ENCODE results near the gene AIF1L. TPM values are rescaled to one million over a fixed set of nuclear protein-coding genes. Genes with fewer than 3 reads are reported as not detected.

AIF1L gene
- total and polyA plus RNA-seq, 2 of the 4 experiments (the other 2 are of a cell fraction): 0.18 to 0.19 TPM

DNA sequence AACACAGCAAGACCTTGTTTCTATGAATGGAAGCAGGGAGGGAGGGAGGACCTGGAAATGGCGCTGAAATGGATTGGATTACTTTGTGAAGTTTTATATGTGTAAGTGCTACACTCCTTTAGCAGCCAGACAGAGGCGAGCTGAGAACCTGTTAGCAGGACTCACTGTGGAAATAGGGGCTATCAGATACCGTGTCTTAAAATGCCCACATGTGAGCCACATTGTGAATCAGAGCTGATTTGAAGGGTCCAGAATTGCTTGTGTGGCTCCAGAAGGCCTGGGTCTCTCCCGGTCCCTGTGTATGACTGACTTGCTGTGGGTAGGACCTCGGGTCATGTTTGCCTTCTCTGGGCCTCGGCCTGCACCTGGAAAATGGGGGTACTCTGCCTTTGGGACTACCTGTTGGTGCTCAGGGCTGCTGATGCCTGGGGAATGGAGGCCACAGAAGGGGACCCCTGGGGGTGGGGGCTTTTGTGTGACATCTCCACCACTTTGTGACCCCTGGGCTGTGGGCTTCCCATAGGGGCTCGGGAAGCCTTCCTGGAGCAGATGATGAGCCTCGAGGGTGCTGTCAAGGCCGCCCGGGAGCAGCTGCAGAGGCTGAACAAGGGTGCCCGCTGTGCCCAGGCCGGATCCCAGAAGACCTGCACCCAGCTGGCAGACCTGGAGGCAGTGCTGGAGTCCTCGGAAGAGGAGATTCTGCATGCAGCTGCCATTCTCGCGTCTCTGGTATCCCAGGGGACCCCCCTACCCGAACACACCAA lies 24.0 kb upstream of the AIF1L start:
- CTCF ChIA-PET: no interaction called here
- no peak for TF ChIP-seq CTCF (conservative IDR thresholded peaks at IDR 0.05; ENCODE audit: low read depth, low read length)
- TF ChIP-seq NFE2L2 (IDR thresholded peaks at IDR 0.05; ENCODE audit: low read depth, low read length): no peak
- TF ChIP-seq, protein P1, sequence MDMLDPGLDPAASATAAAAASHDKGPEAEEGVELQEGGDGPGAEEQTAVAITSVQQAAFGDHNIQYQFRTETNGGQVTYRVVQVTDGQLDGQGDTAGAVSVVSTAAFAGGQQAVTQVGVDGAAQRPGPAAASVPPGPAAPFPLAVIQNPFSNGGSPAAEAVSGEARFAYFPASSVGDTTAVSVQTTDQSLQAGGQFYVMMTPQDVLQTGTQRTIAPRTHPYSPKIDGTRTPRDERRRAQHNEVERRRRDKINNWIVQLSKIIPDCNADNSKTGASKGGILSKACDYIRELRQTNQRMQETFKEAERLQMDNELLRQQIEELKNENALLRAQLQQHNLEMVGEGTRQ (IDR thresholded peaks at IDR 0.05; ENCODE audit: low read depth, low read length): no peak
- no peak for TF ChIP-seq CHD1 (IDR thresholded peaks at IDR 0.05; ENCODE audit: low read depth, low read length)
- TF ChIP-seq SMC3 (IDR thresholded peaks at IDR 0.05; ENCODE audit: low read depth, low read length): no peak
- TF ChIP-seq CEBPB (IDR thresholded peaks at IDR 0.05; ENCODE audit: low read depth, low read length): no peak
- no peak for TF ChIP-seq RAD21 (IDR thresholded peaks at IDR 0.05; ENCODE audit: low read length)
- TF ChIP-seq MAZ (IDR thresholded peaks at IDR 0.05; ENCODE audit: borderline replicate concordance, low read depth, low read length): no peak
- TF ChIP-seq RFX5 (IDR thresholded peaks at IDR 0.05; ENCODE audit: low read depth, low read length): no peak
- TF ChIP-seq FOS (IDR thresholded peaks at IDR 0.05; ENCODE audit: low read depth, low read length): no peak
- TF ChIP-seq POLR2A (IDR thresholded peaks at IDR 0.05; ENCODE audit: low read depth, low read length): no peak
- no peak for TF ChIP-seq MAFK (IDR thresholded peaks at IDR 0.05; ENCODE audit: low read depth, low read length)
- no peak for TF ChIP-seq MXI1 (IDR thresholded peaks at IDR 0.05; ENCODE audit: borderline replicate concordance, low read depth, low read length)
- no peak for TF ChIP-seq RCOR1 (IDR thresholded peaks at IDR 0.05; ENCODE audit: insufficient replicate concordance, low read length)
- no peak for TF ChIP-seq BHLHE40 (IDR thresholded peaks at IDR 0.05; ENCODE audit: low read depth, low read length)
- TF ChIP-seq, protein P2, sequence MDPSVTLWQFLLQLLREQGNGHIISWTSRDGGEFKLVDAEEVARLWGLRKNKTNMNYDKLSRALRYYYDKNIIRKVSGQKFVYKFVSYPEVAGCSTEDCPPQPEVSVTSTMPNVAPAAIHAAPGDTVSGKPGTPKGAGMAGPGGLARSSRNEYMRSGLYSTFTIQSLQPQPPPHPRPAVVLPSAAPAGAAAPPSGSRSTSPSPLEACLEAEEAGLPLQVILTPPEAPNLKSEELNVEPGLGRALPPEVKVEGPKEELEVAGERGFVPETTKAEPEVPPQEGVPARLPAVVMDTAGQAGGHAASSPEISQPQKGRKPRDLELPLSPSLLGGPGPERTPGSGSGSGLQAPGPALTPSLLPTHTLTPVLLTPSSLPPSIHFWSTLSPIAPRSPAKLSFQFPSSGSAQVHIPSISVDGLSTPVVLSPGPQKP (IDR thresholded peaks at IDR 0.05; ENCODE audit: borderline replicate concordance, low read depth, low read length): no peak

More for the DNA sequence above, 24.0 kb upstream of the AIF1L start:
- no peak overlapping the region for H2BK5ac ChIP-seq (ENCODE audit: low read depth, low read length, poor library complexity, severe bottlenecking)
- POLR2A ChIA-PET (ENCODE audit: unreplicated experiment): no interaction called here
- H3K4me1 ChIP-seq (ENCODE audit: control insufficient read depth, insufficient read depth, low read length): no peaks in the 10 kb centered on the region
- H3K18ac ChIP-seq (ENCODE audit: low read depth, low read length): no peak overlapping the region
- no peak overlapping the region for H4K91ac ChIP-seq (ENCODE audit: insufficient read depth, low read depth, low read length)
- H3K56ac ChIP-seq (ENCODE audit: extremely low read depth, insufficient read depth, low read length): no peak overlapping the region
- H2BK120ac ChIP-seq (ENCODE audit: low read depth, low read length): no peak overlapping the region
- no peak overlapping the region for H2BK20ac ChIP-seq (ENCODE audit: low read depth, low read length)
- H3K79me1 ChIP-seq (ENCODE audit: low read depth in 1 of 2, low read length in 2 of 2): no peaks in the 10 kb centered on the region
- no peak overlapping the region for H2AK9ac ChIP-seq (replicated peaks; ENCODE audit: low read depth, low read length, poor library complexity)
- no peak overlapping the region for H3K23ac ChIP-seq (ENCODE audit: low read depth, low read length)
- BruUV-seq (replicated peaks): no TSS peak
- DNase-seq: no peak
- no peak overlapping the region for H2BK15ac ChIP-seq (ENCODE audit: low read depth, low read length)
- H2AFZ ChIP-seq (replicated peaks; ENCODE audit: low read length, poor library complexity): no peak overlapping the region
- no peaks in the 10 kb centered on the region for H3K9me3 ChIP-seq (ENCODE audit: control insufficient read depth, insufficient read depth, low read length)
- no peaks in the 10 kb centered on the region for H4K20me1 ChIP-seq (ENCODE audit: insufficient read depth, low read length)
- no peak overlapping the region for H3K4ac ChIP-seq (ENCODE audit: low read depth, low read length)
- H3K4me3 ChIP-seq (ENCODE audit: insufficient read depth, low read depth, low read length): no peak overlapping the region
- dilution Hi-C loops (cut with HindIII; ENCODE audit: low sequenced_read_pairs, unreplicated experiment): no loop called here
- in situ Hi-C loops (cut with MboI; ENCODE audit: low sequenced_read_pairs): no loop called here
- intact Hi-C loops (cut with micrococcal nuclease): no loop called here
- WGBS, 2 experiments (ENCODE audit: extremely low coverage in 2 of 2, insufficient read length in 1 of 2): 64% methylated on average over 8 of the region's 16 CpGs; no CpG with 5 or more reads in 1 of the 2 experiments
- ATAC-seq (ENCODE audit: low read depth): no peak
- no peak overlapping the region for H3K4me2 ChIP-seq (ENCODE audit: low read depth, low read length)
- no peak overlapping the region for H3K14ac ChIP-seq (replicated peaks; ENCODE audit: low read depth, low read length)
- H4K5ac ChIP-seq (ENCODE audit: low read depth, low read length): no peak overlapping the region
- H4K8ac ChIP-seq (ENCODE audit: low read depth in 2 of 2, low read length in 2 of 2): no peak overlapping the region
- no peak overlapping the region for H2AK5ac ChIP-seq (ENCODE audit: low read depth, low read length)
- no peak overlapping the region for H3K9ac ChIP-seq (ENCODE audit: low read depth, low read length)
- H3K27me3 ChIP-seq (ENCODE audit: control insufficient read depth, insufficient read depth, low read length): peaks cover 62% of the 10 kb centered on the region
- no peaks in the 10 kb centered on the region for H3K36me3 ChIP-seq (ENCODE audit: control insufficient read depth, insufficient read depth, low read length)
- no peak overlapping the region for H3K27ac ChIP-seq (ENCODE audit: insufficient read depth, low read length)
- H3K9me1 ChIP-seq (ENCODE audit: insufficient read depth, low read length): no peaks in the 10 kb centered on the region

Measured in IMR-90 (cell line).